HG02588 (cell line): ENCODE measurements around the gene ALK.

Source experiments
- ATAC-seq: cut with Tn5 transposase; IDR thresholded peaks from one replicate; pipeline ENCODE4 v1.9.1; 2021; ENCODE audit warnings: mild to moderate bottlenecking, moderate library complexity; ENCODE audit not compliant: unreplicated experiment

ALK gene

DNA sequence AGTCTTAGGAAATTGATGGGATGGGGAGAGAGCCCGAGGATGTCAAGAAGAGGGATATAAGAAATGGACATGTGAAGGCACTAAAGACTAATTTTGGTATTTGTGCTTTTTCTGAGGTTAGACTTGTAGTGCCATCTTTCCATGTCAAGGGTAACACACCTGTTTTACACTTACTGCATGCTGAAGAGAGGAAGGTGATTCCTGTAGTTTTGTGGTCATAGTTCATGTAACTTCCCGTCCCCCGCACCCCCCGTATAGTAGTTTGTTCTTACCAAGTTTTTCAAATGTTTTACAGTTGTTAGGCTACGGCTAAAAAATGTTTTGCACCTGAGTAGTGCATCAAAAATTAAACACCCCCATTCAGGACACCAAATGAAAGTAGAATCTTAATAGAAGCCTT is 732.3 kb downstream of the ALK start:
- no peak for ATAC-seq

DNA sequence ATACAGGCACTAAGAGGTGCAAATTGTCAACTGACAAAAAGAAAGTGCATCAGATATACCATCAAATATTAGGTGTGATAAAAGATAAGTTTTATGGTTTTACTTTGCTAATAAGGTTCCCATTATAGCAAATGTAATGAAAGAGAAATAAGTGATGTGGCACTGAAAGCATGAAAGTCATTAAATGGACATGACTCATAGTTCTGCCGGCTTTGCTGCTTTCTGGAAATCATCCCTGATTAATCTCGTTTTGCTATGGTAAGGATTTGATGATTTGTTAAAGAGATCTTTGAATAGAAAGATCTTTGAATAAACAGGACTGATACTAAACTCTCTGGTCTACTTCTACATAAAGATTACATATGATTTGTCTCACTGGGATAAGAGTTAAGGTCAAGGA is 733.5 kb downstream of the ALK start:
- ATAC-seq, result no peak

DNA sequence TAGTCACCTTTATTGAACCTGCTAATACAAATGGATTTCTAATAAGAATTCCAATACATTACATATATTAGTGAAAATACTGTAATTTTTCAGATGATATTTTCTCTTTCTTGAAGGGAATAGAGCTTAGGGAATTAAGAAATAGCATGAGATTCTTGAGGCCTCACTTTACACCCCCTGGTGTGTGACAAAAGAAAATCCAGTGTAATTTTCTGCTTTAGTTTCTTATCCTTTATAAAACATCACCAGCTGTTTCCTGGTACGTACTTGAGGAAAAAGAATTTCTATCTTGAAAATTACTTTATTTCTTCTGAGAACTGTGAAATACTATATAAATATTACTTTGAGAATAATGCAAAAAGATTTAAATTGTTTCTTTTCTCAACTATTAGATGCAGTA is 734.6 kb downstream of the ALK start:
- ATAC-seq, result no peak

DNA sequence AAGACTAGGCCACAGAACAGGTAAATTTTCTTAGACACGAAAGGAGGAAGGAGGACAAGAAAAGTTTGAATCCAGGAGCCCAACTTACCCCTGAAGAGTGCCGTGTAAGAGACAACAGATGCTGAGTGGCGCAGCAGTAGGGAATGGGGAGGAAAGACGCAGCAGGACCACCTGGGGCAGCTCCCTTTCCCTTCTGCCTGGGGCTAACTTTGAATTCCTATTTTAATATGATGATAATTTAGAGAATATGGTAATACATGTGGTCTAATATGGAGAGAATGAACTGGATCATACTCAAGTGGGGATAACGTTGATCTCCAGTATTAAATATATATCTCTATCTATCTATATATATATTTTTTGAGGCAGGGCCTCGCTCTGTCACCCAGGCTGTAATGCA is 736.9 kb downstream of the ALK start:
- no peak for ATAC-seq

DNA sequence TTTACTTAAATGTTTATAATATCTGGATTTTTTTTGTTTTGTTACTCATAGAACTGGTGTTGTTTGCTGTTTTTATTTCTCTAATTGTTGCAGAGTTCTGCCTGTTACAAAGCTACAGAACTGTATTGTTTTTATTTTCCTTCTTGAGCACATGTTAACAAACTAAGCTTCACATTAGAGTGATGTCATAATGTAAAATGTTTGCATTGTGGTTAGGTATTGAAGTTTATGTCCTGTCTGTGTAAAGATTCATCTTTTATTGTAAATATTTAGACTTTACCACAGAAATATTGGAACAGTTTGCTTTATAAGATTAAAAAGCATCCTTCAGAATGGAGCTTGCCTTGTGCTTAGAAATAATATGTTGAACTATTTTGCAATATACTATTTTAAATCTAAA is 738.5 kb downstream of the ALK start:
- ATAC-seq, result no peak

DNA sequence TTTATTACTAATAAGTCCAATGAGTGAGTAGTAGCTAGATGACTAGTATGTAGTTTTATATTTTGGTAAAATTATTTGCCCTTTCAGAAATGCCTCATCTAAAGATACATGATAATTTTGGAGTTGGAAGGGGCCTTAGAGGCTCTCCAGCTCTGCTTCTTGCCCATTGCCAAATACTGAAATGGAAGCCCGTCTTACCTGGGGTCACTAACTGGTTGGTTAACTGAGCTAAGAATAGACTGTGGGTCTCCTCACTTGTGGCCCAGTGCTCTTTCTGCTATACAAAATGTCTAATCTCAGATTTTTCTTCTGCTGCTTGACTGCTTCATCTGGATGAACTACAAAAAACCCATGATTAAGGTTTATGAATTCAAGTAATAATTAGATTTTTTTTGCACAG is 739.1 kb downstream of the ALK start:
- no peak for ATAC-seq

DNA sequence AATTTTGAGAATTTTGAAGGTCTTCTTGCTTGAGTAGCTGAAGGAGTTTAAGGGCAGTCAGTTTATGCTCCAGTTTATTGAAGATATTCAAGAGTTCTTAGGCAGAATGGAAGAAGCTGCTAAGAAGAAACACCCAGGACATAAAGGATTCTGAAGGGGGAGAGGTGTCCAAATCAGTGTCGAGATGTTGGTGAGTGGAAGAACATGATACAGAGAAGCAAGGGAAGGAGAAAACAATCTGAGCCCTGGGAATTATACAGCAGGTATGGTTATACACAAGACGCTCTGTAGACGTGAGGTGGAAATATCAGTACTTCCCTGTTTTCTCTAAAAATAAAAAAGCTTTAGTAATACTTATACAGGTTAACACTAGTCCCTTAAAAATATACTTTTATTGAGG is 746.0 kb downstream of the ALK start:
- no peak for ATAC-seq

DNA sequence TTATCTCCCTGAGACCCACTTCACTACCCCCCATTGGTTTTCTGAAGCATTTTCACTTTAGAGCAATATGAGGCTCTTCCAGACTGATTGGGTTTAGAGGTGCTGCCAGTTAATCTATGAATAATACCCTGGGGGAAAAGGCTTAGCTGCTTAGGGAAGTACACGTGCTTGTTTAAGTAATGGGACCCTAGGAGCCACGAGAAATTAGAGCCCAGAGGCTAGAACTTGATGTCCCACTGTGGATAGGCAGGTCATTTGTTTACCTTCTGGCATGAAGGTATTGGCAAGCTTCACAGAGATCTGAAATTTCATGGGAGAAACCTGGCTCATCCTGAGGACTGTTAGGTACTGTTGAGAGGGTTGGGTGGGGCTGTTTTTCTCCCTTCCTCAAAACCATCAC is 746.4 kb downstream of the ALK start:
- ATAC-seq, result no peak

DNA sequence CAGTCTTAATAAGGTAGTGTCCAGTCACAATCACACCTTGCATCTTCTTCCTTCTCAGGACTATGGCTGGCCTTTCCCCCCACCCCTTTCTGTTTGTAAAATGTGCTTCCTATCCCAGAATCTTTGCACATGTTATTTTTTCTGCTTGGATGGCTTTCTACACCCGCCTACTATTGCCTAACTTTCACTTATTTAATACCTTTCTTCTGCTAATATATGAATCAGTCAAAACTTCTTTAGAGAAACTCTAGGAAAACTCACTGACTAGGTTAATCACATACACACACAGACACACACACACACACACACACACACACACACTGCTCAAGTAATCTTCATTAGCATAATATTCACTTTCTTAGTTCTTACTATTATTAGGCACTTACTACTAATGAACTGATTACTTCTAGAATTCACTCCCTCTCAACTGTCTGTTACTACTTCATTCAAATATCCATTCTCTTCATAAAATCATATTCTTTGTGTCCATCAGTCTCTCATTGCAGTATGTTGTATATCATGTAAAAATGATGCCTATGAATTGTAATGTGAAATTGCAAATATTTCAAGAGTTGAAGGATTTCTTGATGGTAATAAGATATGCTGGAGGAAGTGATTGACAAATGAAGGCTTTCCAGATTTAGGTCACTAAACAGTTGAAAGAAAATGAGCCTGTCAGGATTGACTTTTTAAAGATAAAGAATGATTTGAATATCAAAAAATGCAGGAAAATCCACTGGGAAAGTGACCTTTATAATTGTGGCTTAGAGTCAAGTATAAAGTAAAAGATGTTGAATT is 754.9 kb downstream of the ALK start:
- no peak for ATAC-seq

DNA sequence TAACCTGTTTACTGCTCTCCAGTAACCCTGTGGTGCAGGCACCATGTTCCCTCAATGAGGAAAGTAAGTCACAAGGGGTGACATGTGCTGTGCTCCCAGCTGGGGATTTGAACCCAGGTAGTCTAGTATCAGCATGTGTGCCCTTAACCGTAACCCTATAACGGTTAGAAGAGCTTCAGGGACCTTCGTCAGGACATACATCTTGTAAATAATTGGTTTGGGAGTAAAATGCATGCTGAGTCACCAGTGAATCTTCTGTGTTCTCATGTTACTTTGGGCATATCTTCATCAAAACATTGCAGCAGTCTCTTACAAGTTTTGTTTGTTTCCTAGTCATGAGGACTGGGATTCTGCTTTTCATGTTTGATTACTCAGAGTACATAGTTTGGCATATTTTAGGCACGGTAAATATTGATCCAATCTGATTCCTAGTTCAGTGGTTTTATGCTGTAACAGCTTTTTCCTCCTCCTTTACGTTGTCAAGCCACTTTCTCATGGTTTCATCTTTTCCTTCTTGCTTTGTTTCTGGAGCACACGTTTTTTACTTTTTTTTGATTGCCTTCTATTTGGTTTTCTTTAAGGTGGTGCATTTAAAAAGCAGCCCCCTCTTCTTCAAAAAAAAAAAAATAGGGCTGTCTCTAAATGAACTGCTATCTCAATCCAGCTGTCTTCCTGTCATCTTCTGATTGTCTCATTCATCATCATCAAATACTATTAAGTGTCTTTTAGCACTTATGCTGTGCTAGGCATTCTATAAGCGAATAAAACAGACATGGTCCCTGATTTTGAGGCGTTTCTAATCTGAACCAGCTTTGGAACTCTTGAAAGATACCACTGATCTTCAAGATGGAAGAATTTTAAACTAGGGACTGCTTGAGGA is 755.8 kb downstream of the ALK start:
- no peak for ATAC-seq

DNA sequence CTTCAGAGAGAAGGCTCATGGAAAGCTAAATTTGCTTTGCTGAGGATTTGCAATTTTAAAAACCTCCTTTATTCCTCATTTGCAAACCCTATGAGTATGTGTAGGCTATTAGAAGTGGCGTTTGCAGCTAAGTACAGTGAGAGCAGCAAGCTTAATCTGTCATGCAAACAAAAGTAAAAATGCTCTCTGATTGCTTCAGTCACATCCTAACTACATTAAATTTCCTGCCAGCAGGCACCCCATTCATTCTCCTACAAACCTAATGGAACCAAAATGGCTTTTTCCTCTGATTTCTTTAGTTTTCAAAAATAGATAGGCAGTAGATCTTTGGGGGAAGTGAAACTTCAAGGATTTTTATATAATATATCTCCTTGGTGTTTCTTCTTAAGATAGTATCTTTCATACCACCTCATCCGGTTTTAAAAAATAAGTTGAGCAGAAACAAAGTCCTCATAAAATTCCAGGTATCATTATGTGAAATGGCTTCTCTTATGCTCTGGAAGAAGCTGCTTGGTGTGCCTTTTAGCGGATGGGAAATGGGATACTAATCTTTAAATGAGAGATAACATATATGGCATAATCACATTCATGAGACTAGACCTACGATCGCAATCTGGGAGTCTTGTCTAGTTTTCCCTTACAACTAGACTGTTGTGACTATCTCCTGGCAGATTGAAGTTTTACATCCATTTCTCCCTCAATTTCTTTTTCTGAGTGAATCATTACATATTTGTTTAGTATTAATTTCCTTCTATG is 757.1 kb downstream of the ALK start:
- no peak for ATAC-seq

DNA sequence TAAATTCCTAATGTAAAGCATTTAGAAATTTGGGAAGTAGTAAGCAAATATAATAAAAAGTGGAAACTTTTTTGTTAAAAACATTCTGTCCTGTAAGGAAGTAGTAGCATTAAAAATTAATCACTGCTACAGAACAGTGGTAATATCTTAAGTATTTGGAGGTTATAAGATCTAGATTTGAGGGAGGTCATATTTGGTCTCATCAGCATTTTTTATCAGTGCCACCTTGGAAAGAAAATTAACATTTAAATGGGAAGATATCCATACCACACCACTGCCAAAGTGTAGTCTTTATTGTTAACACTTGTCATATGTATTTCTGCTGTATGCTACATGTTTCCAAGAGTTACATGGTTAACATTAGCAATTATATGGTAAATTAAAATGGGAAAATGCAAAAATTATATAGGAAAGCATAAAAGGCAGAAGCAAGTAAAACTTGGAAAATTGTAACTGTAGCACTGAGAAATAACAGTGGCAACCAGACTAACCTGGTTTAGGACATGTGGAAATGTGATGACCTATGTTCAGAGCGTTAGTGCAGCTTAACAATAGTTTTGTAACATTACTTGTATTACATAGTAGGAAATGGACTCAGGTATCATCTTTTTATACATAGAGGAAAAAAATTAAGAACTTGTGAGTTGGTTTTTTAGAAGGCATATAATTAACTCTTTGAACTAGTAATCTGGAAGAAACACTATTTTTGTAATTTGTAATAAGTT is 759.0 kb downstream of the ALK start:
- ATAC-seq, result no peak

DNA sequence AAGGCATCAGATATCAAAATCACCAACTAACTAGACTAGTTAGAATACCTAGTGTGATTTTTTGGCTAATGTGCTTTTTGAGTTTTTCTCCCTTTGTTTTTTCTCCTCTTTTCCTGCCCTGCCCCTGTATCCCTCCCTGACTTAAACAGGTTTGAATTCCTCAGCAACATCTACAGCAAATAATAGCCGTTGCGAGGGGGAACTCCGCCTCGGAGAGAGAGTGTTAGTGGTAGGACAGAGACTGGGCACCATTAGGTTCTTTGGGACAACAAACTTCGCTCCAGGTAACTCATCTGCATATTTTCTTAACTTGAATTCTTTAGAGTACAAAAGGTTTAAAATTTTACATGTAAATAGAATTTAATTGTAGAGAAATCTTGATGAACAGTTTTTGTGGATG is 761.2 kb downstream of the ALK start:
- ATAC-seq, result no peak

DNA sequence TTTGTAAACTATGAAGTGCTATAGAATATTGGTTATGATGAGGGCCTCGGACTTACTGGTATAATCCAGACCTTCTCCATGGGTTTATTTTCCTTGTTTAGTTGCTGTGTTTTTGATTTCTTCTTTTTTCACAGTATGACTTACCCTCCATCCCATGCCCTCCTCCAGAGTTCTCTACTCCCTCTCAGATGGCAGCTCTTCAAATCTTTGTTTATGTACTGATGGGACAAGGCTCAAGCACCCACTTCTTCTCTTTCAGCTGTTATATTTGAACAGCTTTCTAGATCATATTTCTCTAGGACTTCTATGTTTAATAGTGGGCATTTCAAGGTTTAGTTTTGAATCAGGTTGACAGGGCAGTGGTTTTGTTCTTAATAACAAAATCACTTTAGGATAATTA is 762.3 kb downstream of the ALK start:
- no peak for ATAC-seq

DNA sequence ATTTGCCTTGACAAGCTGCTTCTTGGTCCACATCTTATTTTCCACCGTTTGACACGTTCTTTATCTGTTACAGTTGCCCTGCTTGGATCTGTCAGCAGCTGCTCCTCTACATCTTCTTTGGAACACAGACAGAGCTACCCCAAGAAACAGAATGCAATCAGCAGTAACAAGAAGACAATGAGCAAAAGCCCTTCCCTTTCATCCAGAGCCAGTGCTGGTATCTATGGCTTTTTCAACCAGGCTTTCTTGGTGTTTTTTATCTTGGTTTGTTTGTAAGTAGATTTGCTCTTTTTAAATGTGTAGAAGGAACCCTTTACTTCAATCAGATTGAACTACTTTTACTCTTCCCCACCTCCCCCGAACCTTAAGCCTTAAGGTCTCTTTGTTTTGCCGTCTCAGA is 764.3 kb downstream of the ALK start:
- ATAC-seq, result no peak

DNA sequence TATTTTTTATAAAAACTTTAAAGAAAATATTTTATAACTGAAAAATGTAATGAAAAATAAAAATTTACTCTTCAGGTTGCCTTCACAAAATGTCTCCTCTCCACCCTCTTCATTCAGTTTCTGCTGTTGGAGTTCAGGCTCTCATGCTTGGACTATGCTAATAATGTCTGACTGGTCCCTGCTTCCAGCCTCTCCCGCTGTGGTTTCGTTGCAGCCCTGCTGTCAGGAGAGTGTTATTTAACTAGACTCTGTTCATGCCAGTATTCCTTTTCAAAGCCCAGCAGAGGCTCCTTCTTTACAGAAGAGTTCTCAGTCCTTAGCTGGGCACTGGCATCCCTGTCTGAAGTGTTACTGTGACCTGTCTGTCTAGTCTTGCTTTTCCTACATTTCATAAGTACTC is 765.8 kb downstream of the ALK start:
- no peak for ATAC-seq

DNA sequence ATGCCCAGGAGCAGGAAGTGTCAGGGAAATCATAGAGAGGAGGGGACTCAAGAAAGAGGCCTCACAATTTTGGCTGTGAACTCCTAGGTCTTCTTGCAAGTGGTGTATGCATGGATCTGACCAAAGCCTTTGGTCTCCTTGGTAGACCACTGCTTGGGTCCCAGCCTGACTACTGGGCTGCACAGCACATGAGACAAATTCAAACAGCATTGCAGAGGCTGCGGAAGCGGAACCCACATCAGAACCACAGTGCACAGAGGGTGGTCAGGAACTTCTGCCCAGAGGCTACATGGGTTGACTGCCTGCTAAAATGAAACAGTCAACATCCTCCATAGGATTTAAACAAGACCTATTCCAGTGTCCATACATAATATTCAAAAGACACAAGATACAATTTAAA is 766.8 kb downstream of the ALK start:
- ATAC-seq, result no peak

DNA sequence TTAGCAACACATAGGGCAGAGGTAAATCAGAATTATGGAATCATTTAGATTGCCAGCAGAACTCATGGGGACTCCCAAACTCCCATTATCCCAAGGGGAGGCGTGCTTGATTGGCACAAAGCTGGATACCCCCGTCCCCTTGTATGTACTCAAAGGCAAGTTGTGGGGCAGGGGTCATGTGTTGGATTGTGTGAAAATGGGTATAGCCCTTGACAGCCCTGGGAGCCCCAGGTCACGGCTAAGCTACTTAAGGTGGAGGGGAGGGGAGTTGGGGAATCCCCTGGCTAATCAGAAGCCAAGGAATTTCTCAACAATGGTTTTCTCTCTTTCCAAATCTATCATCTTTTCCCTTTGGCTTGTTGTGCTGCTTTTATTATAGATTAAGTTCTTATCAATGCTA is 773.4 kb downstream of the ALK start:
- no peak for ATAC-seq

DNA sequence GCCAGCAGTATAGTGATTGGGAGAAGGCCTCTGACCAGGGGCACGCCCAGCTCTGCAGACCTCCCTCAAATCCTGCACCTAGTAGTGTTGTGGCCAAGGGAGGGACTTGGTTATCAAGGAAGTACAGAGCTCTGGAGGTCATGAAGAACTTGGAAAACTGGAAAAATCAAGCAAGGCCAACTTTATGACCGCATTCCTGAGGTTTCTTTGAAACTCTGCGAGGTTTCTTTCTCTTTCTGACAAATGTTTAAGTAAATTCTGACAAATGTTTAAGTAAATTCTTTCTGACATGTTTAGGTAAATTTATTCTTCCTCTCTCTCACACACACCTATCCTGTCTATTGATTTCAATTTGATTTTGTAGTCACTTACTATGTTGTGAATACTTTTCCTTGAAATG is 775.2 kb downstream of the ALK start:
- ATAC-seq, result no peak

DNA sequence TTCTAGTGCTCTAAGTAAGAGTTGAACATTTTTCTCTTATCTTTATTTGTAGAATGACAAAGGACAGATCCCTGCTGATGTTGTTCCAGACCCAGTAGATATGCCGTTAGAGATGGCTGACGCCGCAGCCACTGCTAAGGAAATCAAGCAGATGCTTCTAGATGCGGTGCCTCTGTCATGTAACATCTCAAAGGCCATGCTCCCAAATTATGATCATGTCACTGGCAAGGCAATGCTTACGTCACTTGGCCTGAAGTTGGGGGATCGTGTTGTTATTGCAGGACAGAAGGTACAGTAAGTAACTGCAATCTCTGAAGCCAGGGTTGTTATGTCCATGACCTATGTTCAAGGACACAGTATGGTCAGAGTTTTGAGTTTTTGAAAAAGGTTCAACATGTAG is 777.7 kb downstream of the ALK start:
- no peak for ATAC-seq
